Loucy (cell line): Measurements from ENCODE around the gene DKC1.

ENCODE experiments used
- H2AFZ ChIP-seq: fragments of 200-600 bp; sonication (generic); 2 replicates; pipeline ENCODE4 v1.6.0; 2016; ENCODE audit warnings: antibody characterized with exemption, mild to moderate bottlenecking, low read length, moderate library complexity
- H3F3A ChIP-seq: fragments of 200-600 bp; 2 replicates; pipeline ENCODE4 v1.6.0; 2016; ENCODE audit warnings: antibody characterized with exemption, low read depth, mild to moderate bottlenecking
- H3K27me3 ChIP-seq: fragments of 200-600 bp; sonication (generic); 2 replicates; pipeline ENCODE4 v1.6.1; 2014; ENCODE audit warnings: low read length, mild to moderate bottlenecking; ENCODE audit not compliant: insufficient read depth, poor library complexity, severe bottlenecking
- H3K36me3 ChIP-seq: fragments of 200-600 bp; sonication (generic); 2 replicates; pipeline ENCODE4 v1.6.1; 2016; ENCODE audit warnings: low read length; ENCODE audit not compliant: insufficient read depth
- H3K4me1 ChIP-seq: fragments of 200-600 bp; sonication (generic); 2 replicates; pipeline ENCODE4 v1.5.1; 2014; ENCODE audit warnings: low read length, mild to moderate bottlenecking; ENCODE audit not compliant: insufficient read depth, poor library complexity, severe bottlenecking
- H3K4me2 ChIP-seq: fragments of 200-600 bp; sonication (generic); 2 replicates; pipeline ENCODE4 v1.6.0; 2014; ENCODE audit warnings: antibody characterized with exemption, low read length, low read depth, mild to moderate bottlenecking; ENCODE audit not compliant: poor library complexity, severe bottlenecking
- H3K4me3 ChIP-seq: fragments of 200-600 bp; sonication (generic); 2 replicates; pipeline ENCODE4 v1.5.1; 2014; ENCODE audit warnings: low read length, mild to moderate bottlenecking, mixed read lengths; ENCODE audit not compliant: poor library complexity, severe bottlenecking
- H3K79me2 ChIP-seq: fragments of 200-600 bp; sonication (generic); 2 replicates; pipeline ENCODE4 v1.6.1; 2014; ENCODE audit warnings: low read length; ENCODE audit not compliant: insufficient read depth
- H3K9ac ChIP-seq: fragments of 200-600 bp; sonication (generic); 2 replicates; pipeline ENCODE4 v1.6.0; 2014; ENCODE audit warnings: mild to moderate bottlenecking, low read depth, low read length, moderate library complexity; ENCODE audit not compliant: poor library complexity, severe bottlenecking
- H3K9me2 ChIP-seq: fragments of 200-600 bp; sonication (generic); replicated peaks from 2 replicates; pipeline ENCODE4 v1.6.1; 2016; ENCODE audit warnings: low read depth, low read length, mixed read lengths
- H3K9me3 ChIP-seq: fragments of 200-600 bp; sonication (generic); 2 replicates; pipeline ENCODE4 v1.6.1; 2014; ENCODE audit warnings: mild to moderate bottlenecking, antibody characterized with exemption, low read length, low read depth; ENCODE audit not compliant: insufficient read depth
- H4K20me1 ChIP-seq: fragments of 200-600 bp; sonication (generic); 2 replicates; pipeline ENCODE4 v1.6.0; 2014; ENCODE audit warnings: antibody characterized with exemption, low read length, mild to moderate bottlenecking; ENCODE audit not compliant: insufficient read depth, poor library complexity, severe bottlenecking
- CTCF ChIP-seq: fragments of 200-600 bp; sonication (generic); conservative IDR thresholded peaks from 2 replicates; pipeline ENCODE4 v1.5.1; 2014; ENCODE audit warnings: mild to moderate bottlenecking, antibody characterized with exemption, low read length
- EZH2phosphoT487 ChIP-seq: fragments of 200-600 bp; IDR thresholded peaks from 2 replicates; pipeline ENCODE4 v1.6.1; 2018; ENCODE audit warnings: antibody characterized with exemption, mild to moderate bottlenecking, moderate library complexity, borderline replicate concordance

Gene DKC1

GRCh38 chrX:154729439-154729838 is 33.2 kb upstream of the DKC1 start:
- peak overlapping the region; percentile 52 for H3K4me2 ChIP-seq
- peaks cover 4% of the 10 kb centered on the region; the same call in 1 of the 2 replicates for H3F3A ChIP-seq
- no peak for TF ChIP-seq CTCF
- no peaks in the 10 kb centered on the region for H3K9me3 ChIP-seq
- H3K36me3 ChIP-seq, result no peaks in the 10 kb centered on the region
- H3K4me1 ChIP-seq, result peaks cover 76% of the 10 kb centered on the region
- H3K4me3 ChIP-seq, result no peak overlapping the region
- peaks cover 6% of the 10 kb centered on the region; the same call in 1 of the 2 replicates for H3K79me2 ChIP-seq
- no peaks in the 10 kb centered on the region for H3K27me3 ChIP-seq
- no peak overlapping the region for H2AFZ ChIP-seq
- H4K20me1 ChIP-seq, result no peaks in the 10 kb centered on the region
- no peak overlapping the region for H3K9ac ChIP-seq
- no peaks in the 10 kb centered on the region for H3K9me2 ChIP-seq

- H2AFZ ChIP-seq, result no peak overlapping the region
- H3K9me2 ChIP-seq, result no peaks in the 10 kb centered on the region
- no peaks in the 10 kb centered on the region for H3K9me3 ChIP-seq
- no peaks in the 10 kb centered on the region for H3K36me3 ChIP-seq
- peaks cover 12% of the 10 kb centered on the region; the same call in 1 of the 2 replicates for H3F3A ChIP-seq
- no peaks in the 10 kb centered on the region for H4K20me1 ChIP-seq
- peaks cover 6% of the 10 kb centered on the region; the same call in 1 of the 2 replicates for H3K79me2 ChIP-seq
- H3K4me1 ChIP-seq, result peaks cover 75% of the 10 kb centered on the region
- H3K9ac ChIP-seq, result no peak overlapping the region
- TF ChIP-seq EZH2phosphoT487 (no peak), CTCF (no peak)
- no peak overlapping the region for H3K4me2 ChIP-seq
- no peak overlapping the region for H3K4me3 ChIP-seq
- no peaks in the 10 kb centered on the region for H3K27me3 ChIP-seq
Observed at GRCh38 chrX:154730253-154730891, 32.3 kb upstream of the DKC1 start.

- H3K79me2 ChIP-seq, result peaks cover 10% of the 10 kb centered on the region
- no peaks in the 10 kb centered on the region for H3K9me3 ChIP-seq
- TF ChIP-seq CTCF, result no peak
- no peak overlapping the region for H2AFZ ChIP-seq
- no peak overlapping the region for H3K4me2 ChIP-seq
- no peak overlapping the region for H3K9ac ChIP-seq
- H3F3A ChIP-seq, result peaks cover 12% of the 10 kb centered on the region; the same call in 1 of the 2 replicates
- H3K4me1 ChIP-seq, result peaks cover 79% of the 10 kb centered on the region
- no peaks in the 10 kb centered on the region for H4K20me1 ChIP-seq
- no peak overlapping the region for H3K4me3 ChIP-seq
- H3K27me3 ChIP-seq, result no peaks in the 10 kb centered on the region
- H3K9me2 ChIP-seq, result no peaks in the 10 kb centered on the region
- no peaks in the 10 kb centered on the region for H3K36me3 ChIP-seq
Observed at GRCh38 chrX:154731184-154731583, 31.5 kb upstream of the DKC1 start.
